Activated CD8-positive, alpha-beta memory T cell treated with anti-CD3 and anti-CD28 coated beads, Interleukin-2, amount 50 U/mL, for 24 hours (primary cell): ENCODE data around the gene CDH23.
A peak's percentile ranks its signal among the peaks of the same experiment; 100 is the strongest.

Source experiments
- DNase-seq: peaks from one replicate; pipeline ENCODE4 v3.0.0-alpha.2; 2020; ENCODE audit errors: extremely low read depth

Gene CDH23

DNA sequence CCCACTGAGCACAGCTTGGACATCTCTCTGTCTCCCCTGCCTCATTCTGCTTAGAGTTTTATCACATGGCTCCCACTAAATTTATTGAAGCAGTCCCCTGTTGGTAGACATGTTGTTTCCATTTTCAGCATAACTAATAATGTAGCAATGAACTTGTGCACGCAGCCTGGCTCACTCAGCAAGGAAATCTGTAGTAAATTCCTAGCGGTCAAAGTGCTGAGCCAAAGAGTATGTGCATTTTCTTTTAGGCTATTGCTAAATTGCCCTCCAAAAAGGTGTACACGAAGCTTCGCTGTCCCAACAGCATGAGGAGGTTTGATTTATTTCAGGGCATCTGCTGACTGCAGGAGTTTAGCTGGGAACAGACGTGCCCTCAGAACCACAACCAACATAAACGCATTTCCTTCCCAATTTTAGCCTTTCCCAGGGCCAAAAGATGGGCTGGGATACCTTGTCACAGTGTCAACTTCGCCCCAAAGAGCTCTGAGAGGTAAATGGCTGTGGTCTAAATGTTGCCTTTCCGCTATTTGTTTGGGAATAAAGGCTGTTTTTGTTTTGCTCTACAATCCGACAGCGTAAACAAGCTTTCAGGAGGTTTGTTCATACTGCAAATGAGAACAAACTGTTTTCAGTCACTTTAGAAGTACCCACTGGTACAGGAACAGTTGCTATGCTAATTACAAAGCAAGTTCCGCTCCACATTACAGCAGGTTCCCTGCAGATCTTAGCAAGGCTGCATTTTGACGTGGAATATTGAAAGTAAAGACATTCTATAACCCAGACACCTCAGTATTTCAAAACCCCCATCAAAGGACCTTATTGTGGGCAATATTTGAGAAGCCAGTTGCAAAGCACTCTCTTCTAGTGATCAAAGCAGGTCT lies 359.8 kb downstream of the CDH23 start:
- no peak for DNase-seq

DNA sequence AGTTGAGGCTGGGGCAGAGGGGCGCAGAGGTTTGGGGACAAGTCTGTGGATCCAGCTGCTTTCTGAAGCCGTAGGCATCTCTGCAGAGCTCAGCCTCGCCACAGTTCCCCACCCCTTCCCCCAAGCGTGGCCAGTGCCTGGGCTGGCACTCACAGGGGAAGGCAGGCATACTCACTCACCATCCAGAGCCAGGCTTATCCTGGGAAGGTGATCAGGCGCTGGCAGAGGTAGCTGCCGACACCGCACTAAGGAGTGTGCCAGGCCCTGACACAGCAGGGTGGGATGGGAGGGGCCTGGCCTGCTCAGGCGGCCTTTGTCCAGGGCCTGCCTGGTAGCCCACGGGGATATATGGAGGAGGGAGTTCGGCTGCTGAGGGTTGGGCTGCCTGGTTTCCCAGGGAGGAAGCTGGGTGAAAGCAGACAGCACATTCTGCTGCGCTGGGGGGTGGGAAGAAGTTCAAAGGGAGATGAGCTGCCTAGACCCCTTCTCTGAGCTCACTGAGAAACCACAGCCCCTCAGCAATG lies 360.7 kb downstream of the CDH23 start:
- no peak for DNase-seq

DNA sequence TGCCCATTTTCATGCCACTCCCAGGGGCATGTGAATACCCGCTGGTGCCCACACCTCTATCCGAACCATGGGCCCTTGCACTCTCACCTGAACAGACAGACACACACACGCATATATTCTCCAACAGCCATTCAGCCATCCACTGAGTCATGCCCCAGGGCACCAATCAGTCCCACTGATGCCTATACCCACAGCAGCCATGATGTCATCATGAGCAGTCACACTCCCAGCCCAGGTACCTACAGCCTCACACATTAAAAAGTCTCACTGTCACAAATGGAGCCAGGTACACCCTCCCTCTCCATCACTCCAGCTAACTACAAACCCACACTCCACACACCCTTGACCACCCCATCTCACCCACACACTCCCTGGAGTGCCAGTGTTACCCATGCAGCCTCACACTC lies 364.4 kb downstream of the CDH23 start:
- DNase-seq: no peak

GRCh38 chr10:71761541-71762113 lies 364.9 kb downstream of the CDH23 start:
- DNase-seq: no peak

GRCh38 chr10:71762324-71762723 lies 365.6 kb downstream of the CDH23 start:
- no peak for DNase-seq

DNA sequence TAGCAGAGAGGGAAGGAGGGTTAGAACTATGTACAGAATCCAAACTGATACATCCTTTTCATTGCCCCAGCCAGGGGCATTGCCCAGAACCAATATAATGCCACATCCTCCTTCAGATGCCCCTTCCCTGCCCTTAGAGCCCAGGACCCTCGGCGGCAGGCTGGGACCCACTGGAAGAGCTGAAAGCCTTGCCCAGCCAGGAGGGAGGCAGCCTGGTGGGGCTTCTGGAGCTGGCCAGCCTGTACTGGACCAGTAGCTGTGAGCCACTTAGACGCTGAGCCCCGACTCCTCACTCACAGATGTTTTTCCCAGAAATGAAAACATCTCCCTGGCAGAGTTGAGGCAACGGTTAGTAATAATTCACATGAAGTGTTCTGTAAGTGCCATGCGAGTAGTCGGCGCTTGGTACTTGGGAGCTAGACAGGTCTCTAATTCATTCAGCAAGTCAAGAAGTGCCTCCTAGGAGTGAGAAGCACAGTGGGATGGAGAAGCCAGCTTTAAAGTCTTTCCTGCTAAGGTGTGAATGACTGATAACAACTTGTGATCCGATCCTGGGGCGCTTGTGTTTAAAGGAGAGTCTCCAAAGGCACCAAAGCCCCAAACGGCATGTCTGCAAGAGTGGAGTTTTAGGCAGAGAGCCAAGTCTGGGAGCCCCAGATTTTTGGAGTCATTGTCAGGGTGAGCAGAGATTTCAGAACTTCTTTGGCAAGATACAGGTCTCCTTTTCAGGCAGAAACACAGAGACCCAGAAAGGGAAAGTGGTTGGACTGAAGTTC lies 366.8 kb downstream of the CDH23 start:
- no peak for DNase-seq

DNA sequence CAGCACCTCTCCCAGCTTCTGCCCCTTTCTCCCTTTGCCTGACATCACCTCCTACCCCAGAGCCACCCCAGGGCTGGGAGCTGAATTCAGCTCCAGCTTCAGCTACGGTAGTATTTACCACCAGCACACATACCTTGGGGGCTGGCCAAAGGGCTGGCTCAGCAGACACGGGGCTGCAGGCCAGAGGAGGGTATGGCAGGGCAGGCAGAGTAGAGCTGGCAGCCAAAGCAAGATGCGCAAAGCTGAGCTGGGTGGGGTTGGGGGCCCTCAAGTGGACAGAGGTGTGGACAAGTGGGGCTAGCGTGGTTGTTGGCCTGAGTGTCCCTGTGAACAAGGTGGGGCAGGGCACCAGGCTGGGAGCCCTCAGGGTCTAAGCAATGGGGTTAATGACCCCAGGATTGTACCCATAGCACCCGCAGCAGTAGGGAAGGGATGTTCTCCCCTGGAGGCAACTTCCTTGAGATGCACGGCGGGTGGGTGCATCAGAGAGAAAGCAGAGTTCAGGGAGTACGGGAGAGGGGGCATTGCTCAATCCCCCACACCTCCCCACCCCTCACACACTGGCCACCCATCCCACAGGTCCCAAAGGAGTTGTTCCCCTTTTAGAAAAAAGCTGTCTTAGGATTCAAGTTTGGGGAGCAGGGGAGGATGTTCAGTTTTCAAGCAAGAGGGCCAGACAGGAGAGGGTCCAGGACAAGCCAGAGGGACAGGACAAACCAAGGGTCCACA lies 368.6 kb downstream of the CDH23 start:
- no peak for DNase-seq

DNA sequence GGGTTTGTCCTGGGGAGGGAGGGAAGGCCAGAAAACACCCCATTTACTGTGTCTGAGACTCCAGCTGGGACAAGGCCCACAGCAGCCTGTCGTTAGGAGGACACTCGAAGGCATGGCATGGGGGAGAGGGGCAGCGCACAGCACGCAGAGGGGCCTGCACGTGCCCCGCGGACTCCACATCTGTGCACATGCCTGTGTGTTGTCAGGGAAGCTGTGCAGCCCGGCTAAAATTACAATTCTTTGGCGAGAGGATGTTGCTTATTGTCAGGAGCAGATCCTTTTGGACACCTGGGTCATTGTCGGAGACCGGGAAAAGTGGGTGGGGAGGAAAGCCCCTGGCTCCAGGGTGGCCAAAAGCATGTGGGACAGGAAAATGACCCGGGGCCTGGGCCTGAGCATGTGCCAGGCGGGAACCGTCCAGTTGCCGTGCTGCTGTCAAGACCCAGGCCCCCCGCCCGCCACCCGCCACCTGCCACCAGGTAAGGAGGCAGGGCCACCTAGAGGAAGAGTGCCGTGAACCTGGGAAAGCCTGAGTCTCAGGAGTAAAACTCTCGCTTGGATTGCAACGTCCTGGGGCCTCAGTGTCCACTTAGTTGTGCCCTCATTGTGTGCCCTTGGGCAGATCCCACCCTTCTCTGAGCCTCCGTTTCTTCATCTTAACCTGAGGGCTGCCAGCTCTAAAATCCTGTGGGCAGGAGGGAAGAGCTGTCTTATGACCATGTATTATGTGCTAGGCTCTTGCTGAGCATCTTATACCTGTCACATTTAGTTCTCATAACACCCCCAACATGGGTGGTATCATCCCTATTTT lies 369.4 kb downstream of the CDH23 start:
- DNase-seq: no peak

DNA sequence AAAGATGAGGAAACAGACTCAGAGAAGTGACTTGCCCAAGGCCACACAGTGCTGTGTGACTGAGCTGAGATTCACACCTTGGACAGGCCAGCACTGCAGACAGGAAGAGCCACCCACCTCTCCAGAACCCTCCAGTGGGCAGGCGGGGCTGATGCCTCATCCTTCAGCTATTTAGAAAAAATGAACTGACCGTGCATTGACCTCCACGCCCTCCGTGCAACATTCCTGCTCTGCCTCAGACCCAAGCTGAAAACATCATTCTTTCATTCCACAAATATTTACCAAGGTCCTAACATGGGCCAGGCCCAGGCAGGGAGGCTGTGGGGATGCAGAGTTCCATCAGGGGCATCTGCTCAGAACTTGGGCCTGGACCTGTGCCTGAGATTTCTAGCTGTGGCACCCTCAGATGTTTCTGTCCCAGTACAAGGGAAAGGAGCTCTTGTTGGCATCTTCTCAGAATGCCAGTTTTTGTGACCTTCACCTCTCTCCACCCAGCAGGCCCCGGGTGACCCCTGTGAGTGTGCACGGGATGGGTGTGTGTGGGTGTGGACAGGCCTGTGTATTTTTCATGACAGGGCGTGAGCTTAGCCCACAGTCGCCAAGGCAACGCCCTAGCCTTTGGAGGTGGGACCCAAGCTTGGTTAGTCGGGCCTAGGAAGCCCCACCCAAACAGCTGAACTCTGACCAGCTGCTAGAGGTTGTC lies 370.1 kb downstream of the CDH23 start:
- no peak for DNase-seq

DNA sequence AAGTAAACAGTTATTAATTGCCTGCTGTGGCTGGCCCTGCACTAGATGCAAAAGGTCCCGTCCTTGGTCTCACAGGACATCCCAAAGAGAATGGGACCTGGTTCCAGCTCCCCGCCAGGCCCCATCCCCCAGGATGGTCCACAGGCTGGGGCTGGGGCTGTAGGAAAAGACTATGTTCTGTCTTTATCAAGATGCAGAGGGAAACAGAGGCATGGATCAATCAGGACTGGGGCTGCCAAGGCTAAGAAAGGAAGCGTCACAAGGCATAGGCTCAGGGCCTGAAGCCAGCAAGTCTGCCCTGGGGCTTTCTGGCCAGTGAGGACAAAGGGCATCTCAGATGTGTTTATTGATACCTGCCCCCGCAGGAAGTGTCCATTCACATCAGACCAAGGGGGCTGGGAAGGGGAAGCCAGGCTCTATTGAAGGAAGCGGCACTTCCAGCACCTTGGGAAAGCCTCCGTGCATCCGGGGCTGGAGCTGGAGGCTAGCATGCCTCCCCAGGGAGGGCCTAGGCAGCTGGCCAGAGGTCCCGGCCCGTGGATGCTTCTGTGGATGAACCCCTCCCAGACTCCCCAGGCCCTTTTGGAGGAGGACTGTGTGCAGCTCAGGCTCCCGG lies 370.8 kb downstream of the CDH23 start:
- no peak for DNase-seq

DNA sequence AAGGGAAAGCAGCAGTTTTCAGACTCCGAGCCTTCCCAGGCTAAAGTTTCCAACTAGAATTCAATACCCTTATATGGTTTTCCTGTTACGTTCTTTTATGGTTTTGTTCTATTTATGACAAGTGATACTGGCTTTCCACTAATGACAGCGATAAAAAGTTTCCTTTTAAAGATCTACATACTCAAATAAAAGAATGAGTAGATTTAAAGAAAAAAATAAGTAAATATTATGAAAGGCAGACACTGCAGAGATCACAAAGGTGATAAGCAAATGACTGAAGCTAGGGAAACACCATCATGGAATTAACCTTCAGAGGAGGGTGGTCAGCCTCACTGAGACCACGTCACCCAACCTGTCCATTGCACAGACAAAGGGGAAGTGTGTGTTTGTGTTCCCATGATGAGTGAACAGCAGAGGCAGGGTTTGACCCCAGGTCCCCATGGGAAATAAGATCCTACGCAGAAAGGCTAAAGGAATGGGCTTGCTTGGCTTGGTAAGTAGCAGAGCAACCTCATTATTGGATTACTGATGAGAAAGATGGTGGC lies 372.6 kb downstream of the CDH23 start:
- DNase-seq: no peak

DNA sequence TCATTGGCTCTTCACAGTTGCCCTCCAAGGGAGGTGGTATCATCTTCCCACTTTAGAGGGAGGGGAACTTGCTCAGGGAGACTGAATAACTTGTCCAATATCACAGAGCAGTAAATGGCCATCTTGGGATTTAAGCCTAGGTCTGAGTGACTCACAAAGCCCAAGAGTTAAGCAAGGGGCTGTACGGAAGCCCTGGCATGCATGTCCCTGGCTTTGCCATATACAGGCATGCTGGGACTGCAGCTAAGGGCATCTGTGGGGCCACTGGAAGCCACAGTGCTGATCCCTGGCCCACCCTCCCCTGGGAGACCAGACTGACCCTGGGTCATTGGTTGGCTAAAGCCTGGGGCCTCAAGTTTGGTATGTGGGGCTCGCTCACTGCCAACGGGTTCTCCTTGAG lies 373.5 kb downstream of the CDH23 start:
- no peak for DNase-seq

DNA sequence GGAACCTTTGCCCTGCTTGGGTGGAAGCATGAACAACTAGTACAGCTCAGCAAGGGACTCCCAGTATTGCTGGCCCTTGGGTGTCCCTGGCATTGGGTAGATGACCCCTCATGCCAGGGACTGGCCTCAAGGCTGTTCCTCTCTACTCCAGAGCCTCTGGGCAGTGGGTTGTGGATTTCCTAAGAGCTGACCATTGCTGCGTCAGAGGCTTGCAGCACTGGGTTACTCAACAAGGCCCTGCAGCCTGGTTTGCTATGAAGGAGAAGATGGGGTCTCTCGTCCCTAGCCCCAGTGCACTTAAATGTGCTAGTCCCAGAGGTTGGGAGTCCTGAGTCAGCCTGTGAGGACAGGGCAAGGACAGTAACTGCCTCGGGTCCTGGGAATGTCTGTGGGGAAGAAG lies 374.1 kb downstream of the CDH23 start:
- DNase-seq: no peak

DNA sequence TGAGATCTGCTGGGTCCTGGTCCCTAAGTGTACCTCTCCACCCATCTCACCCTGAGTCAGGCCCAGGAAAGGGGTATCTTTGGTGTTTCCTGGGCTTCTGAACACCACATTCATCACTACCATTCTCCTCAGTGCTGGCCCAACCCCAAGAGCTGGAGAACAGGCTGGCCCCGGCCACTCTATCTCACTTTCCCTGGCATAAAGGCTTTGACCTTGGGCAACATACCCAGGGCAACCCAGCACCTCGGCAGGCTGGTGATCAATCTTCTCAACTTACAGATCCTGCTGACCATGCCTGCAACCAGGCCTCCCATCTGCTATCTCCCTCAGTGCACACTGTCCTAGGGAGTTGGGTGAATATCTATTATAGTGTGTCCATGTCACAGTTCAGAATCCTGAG lies 374.5 kb downstream of the CDH23 start:
- DNase-seq: no peak

GRCh38 chr10:71771821-71772617 lies 375.3 kb downstream of the CDH23 start:
- DNase-seq: no peak

GRCh38 chr10:71772832-71773220 lies 376.1 kb downstream of the CDH23 start:
- DNase-seq: no peak

DNA sequence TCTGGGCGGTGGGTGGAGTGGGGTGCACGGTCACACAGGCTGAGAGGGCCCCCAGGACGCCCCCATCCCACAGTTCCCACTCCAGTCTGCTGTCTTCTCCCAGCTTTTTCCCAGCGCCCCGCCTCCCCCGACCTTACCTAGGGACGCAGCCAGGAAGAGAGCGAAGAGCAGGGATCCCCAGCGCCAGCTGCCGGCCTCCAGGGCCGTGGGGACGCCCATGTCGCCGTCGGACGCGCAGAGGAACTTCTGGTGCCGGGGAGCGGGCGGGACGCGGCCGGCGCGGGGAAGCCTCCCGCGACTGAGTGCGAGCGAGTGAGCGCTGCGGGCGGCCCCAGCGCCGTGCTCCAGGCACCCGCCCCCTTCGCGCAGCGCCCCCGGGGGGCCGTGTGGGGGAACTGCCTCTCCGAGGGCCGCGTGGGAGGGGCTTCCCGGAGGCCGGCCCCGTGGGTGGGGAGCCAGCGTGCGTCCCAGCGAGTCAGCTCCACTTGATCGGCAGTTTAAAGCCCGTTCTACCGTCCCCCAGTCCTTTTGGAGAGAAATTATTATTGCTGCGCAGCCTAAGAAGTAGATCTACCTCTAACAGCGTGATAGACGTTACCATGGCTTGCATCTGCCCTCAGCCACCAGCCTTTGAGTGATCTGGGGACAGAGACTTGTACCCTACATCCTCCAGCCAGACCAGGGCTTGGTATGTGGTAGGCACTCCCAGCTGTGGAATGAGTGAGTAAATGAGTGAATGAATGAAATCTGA lies 376.7 kb downstream of the CDH23 start, which contains the start of gene VSIR:
TSS of gene VSIR (minus strand) at position 300 of the 751 bp plus-strand sequence. CDS start at position 219, 81 bp downstream.
- peak; percentile 77 for DNase-seq
